Caco-2 (cell line): ENCODE data around the gene MAMLD1. TPM values are rescaled to one million over a fixed set of nuclear protein-coding genes. Genes with fewer than 3 reads are reported as not detected.
A peak's percentile ranks its signal among the peaks of the same experiment; 100 is the strongest.

ENCODE experiments used
- BruUV-seq: library from RNA; stranded (reverse); fragments of 400-500 nt; replicated peaks from 2 replicates; lab custom pipeline; 2021; lab: Mats Ljungman, UMichigan
- CTCF ChIA-PET: fragments of 300-600 bp; sonication (Branson Sonifier 250); formaldehyde crosslinking; loops from one replicate; lab custom pipeline; 2022; ENCODE audit warnings: antibody characterized with exemption; lab: Charles Lee
- POLR2A ChIA-PET: fragments of 300-600 bp; sonication (Branson Sonifier 250); formaldehyde crosslinking; loops from one replicate; lab custom pipeline; 2022; ENCODE audit warnings: antibody characterized with exemption; lab: Charles Lee
- DNase-seq, 2 experiments: peaks; one replicate each; pipeline versions ENCODE4 v3.0.0 to v3.0.0-alpha.2; 2020 to 2022
- H3K27me3 ChIP-seq: replicated peaks from 2 replicates; pipeline ENCODE4 v1.6.0; 2011; ENCODE audit warnings: low read length; ENCODE audit not compliant: control insufficient read depth, insufficient read depth
- H3K36me3 ChIP-seq: 2 replicates; pipeline ENCODE4 v1.5.1; 2011; ENCODE audit warnings: low read length; ENCODE audit not compliant: control insufficient read depth, insufficient read depth
- H3K4me1 ChIP-seq: fragments of 250-450 bp; sonication (Bioruptor Pico); 2 replicates; pipeline ENCODE4 v1.5.1; 2020; ENCODE audit warnings: mild to moderate bottlenecking
- H3K4me3 ChIP-seq: 2 replicates; pipeline ENCODE4 v1.5.1; 2011; ENCODE audit warnings: low read depth, mild to moderate bottlenecking, control low read depth, low read length
- H3K9me3 ChIP-seq: fragments of 250-450 bp; sonication (Bioruptor Pico); 2 replicates; pipeline ENCODE4 v1.5.1; 2020; ENCODE audit warnings: mild to moderate bottlenecking, moderate library complexity
- H3K27ac Mint-ChIP-seq: one replicate; pipeline ENCODE4 v1.8.0; 2022; ENCODE audit warnings: mixed read lengths; ENCODE audit not compliant: unreplicated experiment
- H3K27me3 Mint-ChIP-seq: one replicate; pipeline ENCODE4 v1.8.0; 2022; ENCODE audit warnings: mixed read lengths; ENCODE audit not compliant: insufficient read depth, unreplicated experiment
- H3K36me3 Mint-ChIP-seq: one replicate; pipeline ENCODE4 v1.8.0; 2022; ENCODE audit warnings: mild to moderate bottlenecking, mixed read lengths; ENCODE audit not compliant: insufficient read depth, unreplicated experiment
- H3K4me1 Mint-ChIP-seq: one replicate; pipeline ENCODE4 v1.8.0; 2022; ENCODE audit warnings: low read depth, mixed read lengths; ENCODE audit not compliant: unreplicated experiment
- H3K4me3 Mint-ChIP-seq: one replicate; pipeline ENCODE4 v1.8.0; 2022; ENCODE audit warnings: mild to moderate bottlenecking, moderate library complexity, mixed read lengths; ENCODE audit not compliant: unreplicated experiment
- H3K9me3 Mint-ChIP-seq: one replicate; pipeline ENCODE4 v1.8.0; 2022; ENCODE audit warnings: mixed read lengths; ENCODE audit not compliant: unreplicated experiment
- CTCF ChIP-seq, 2 experiments: fragments of 200-600 bp in 1 of 2; IDR thresholded peaks; 1 replicate in 1 of 2; 2 replicates in 1 of 2; pipeline versions ENCODE4 v1.5.1 to v1.8.0; 2011 to 2022; ENCODE audit warnings: antibody characterized with exemption in 1 of 2, control low read depth in 1 of 2, inconsistent platforms in 1 of 2, low read depth in 1 of 2, low read length in 1 of 2, mild to moderate bottlenecking in 1 of 2, moderate library complexity in 1 of 2; ENCODE audit not compliant: insufficient read depth in 1 of 2, severe bottlenecking in 1 of 2, unreplicated experiment in 1 of 2
- intact Hi-C: fragments of 100-400 bp; cut with micrococcal nuclease; formaldehyde crosslinking; loops from one replicate; pipeline ENCODE4 v1.10.0; 2022; ENCODE audit not compliant: unreplicated experiment
- total RNA-seq: library from RNA; stranded (reverse); gene quantifications from 2 replicates; pipeline ENCODE4 v1.2.3, GENCODE V29; 2022

The MAMLD1 gene
- total RNA-seq, 1 experiment from 2014 or later = not detected

DNA sequence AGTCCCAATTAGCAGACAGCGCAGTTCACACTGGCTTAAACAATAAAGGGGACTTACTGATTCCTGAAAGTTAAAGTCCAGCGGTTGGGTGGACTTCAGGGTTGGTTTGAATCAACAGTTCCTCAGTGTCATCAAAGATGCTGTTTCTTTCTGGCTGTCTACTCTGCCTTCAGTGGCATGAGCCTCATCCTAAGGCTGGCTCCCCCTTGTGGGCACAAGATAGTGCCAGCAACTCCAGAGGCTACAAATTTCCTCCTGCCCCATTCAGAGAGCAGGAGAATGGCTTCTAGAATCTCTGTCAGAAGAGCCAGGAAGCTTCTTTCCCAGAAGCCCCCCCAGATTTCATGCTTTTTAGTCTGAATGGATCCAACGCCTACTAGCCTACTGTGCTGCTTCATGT, 122.9 kb downstream of the MAMLD1 start:
- peak in 1 of 2 experiments; percentile 35 for DNase-seq

GRCh38 chrX:150487369-150488094, 124.4 kb downstream of the MAMLD1 start:
- no peaks in the 10 kb centered on the region for H3K9me3 Mint-ChIP-seq
- CTCF ChIA-PET = no interaction called here

More for the DNA sequence above, 122.9 kb downstream of the MAMLD1 start:
- no peaks in the 10 kb centered on the region for H3K36me3 Mint-ChIP-seq
- no peaks in the 10 kb centered on the region for H3K9me3 Mint-ChIP-seq
- Histone ChIP-seq H3K4me3 (no peak overlapping the region), H3K9me3 (no peaks in the 10 kb centered on the region), H3K36me3 (no peaks in the 10 kb centered on the region), H3K4me1 (no peaks in the 10 kb centered on the region), H3K27me3 (no peaks in the 10 kb centered on the region)
- no peaks in the 10 kb centered on the region for H3K4me1 Mint-ChIP-seq
- POLR2A ChIA-PET = no interaction called here
- TF ChIP-seq CTCF (IDR thresholded peaks at IDR 0.05; ENCODE audit: insufficient read depth in 1 of 2, low read depth in 1 of 2, low read length in 1 of 2, severe bottlenecking in 1 of 2, unreplicated experiment in 1 of 2) = peak; percentile 14 to 67
- BruUV-seq = no TSS peak
- H3K27me3 Mint-ChIP-seq = no peaks in the 10 kb centered on the region
- CTCF ChIA-PET = interaction anchor here (0.6 kb wide), 1 partner anchor 546 kb away, joined by 4 read pairs; no protein-coding TSS in a partner anchor
- intact Hi-C loops = loop anchor here (2.0 kb wide), 1 partner anchor 523 kb away; no protein-coding TSS in a partner anchor
- H3K4me3 Mint-ChIP-seq = no peak overlapping the region
- H3K27ac Mint-ChIP-seq = no peak overlapping the region

More at GRCh38 chrX:150487369-150488094, 124.4 kb downstream of the MAMLD1 start:
- POLR2A ChIA-PET = no interaction called here
- no peak for DNase-seq
- Mint-ChIP-seq H3K27me3 (no peaks in the 10 kb centered on the region), H3K4me1 (no peaks in the 10 kb centered on the region), H3K4me3 (no peak overlapping the region), H3K27ac (no peak overlapping the region), H3K36me3 (no peaks in the 10 kb centered on the region)
- H3K9me3 ChIP-seq = no peaks in the 10 kb centered on the region
- no peaks in the 10 kb centered on the region for H3K4me1 ChIP-seq
- H3K27me3 ChIP-seq = no peaks in the 10 kb centered on the region
- BruUV-seq = no TSS peak
- H3K36me3 ChIP-seq = no peaks in the 10 kb centered on the region
- TF ChIP-seq CTCF (IDR thresholded peaks at IDR 0.05; ENCODE audit: insufficient read depth in 1 of 2, low read depth in 1 of 2, low read length in 1 of 2, severe bottlenecking in 1 of 2, unreplicated experiment in 1 of 2) = no peak
- no peak overlapping the region for H3K4me3 ChIP-seq
- intact Hi-C loops = loop anchor here (2.0 kb wide), 1 partner anchor 525 kb away; no protein-coding TSS in a partner anchor
